HEK293 (cell line): ENCODE data around the gene MSL2.

Source experiments
- CTCF ChIA-PET: fragments of 350-600 bp; formaldehyde crosslinking; extraction: SDS; loops from one replicate; lab custom pipeline; 2021; ENCODE audit warnings: antibody characterized with exemption; lab: Yijun Ruan, JAX
- POLR2A ChIA-PET: fragments of 300-600 bp; formaldehyde crosslinking; extraction: SDS; loops from one replicate; lab custom pipeline; 2020; ENCODE audit warnings: antibody characterized with exemption, inconsistent platforms; lab: Yijun Ruan, JAX
- H3K27ac ChIP-seq: fragments of 200-500 bp; sonication (Bioruptor generic); 2 replicates; pipeline ENCODE4 v1.5.1; 2014; ENCODE audit warnings: low read depth, low read length, control low read depth, inconsistent platforms; ENCODE audit errors: extremely low read depth
- H3K36me3 ChIP-seq, 2 experiments: fragments of 200-500 bp in 1 of 2; sonication (Bioruptor generic) in 1 of 2; 1 replicate in 1 of 2; 2 replicates in 1 of 2; pipeline ENCODE4 v1.5.1; 2014 to 2017; ENCODE audit warnings: inconsistent platforms in 2 of 2, low read length in 2 of 2; ENCODE audit not compliant: control insufficient read depth in 2 of 2, insufficient read depth in 1 of 2
- H3K4me1 ChIP-seq: fragments of 200-500 bp; sonication (Bioruptor generic); 2 replicates; pipeline ENCODE4 v1.5.1; 2014; ENCODE audit warnings: mild to moderate bottlenecking, low read length, inconsistent platforms; ENCODE audit not compliant: control insufficient read depth, insufficient read depth
- H3K4me3 ChIP-seq: 2 replicates; pipeline ENCODE4 v1.5.1; 2011; ENCODE audit warnings: low read depth, mild to moderate bottlenecking, control low read depth, low read length, moderate library complexity
- H3K9me3 ChIP-seq: fragments of 200-500 bp; sonication (Bioruptor generic); 2 replicates; pipeline ENCODE4 v1.5.1; 2014; ENCODE audit warnings: low read depth, low read length, inconsistent platforms; ENCODE audit not compliant: control insufficient read depth, insufficient read depth
- KLF8 ChIP-seq: fragments of 450-650 bp; formaldehyde crosslinking; IDR thresholded peaks from 2 replicates; pipeline ENCODE4 v1.5.1; 2016; ENCODE audit warnings: missing biosample characterization, missing genetic modification characterization
- KLF9 ChIP-seq: fragments of 450-650 bp; formaldehyde crosslinking; IDR thresholded peaks from 2 replicates; pipeline ENCODE4 v1.5.1; 2016; ENCODE audit warnings: missing biosample characterization, missing genetic modification characterization, low read depth
- OSR2 ChIP-seq: fragments of 450-650 bp; formaldehyde crosslinking; IDR thresholded peaks from 2 replicates; pipeline ENCODE4 v1.5.1; 2016; ENCODE audit warnings: missing biosample characterization, missing genetic modification characterization
- OVOL3 ChIP-seq: fragments of 450-650 bp; formaldehyde crosslinking; IDR thresholded peaks from 2 replicates; pipeline ENCODE4 v1.5.1; 2016; ENCODE audit warnings: missing biosample characterization, missing genetic modification characterization
- PRDM1 ChIP-seq: fragments of 450-650 bp; formaldehyde crosslinking; IDR thresholded peaks from 2 replicates; pipeline ENCODE4; 2016; ENCODE audit warnings: missing biosample characterization, missing genetic modification characterization
- YY2 ChIP-seq: fragments of 450-650 bp; formaldehyde crosslinking; IDR thresholded peaks from 2 replicates; pipeline ENCODE4 v1.5.1; 2016; ENCODE audit warnings: missing biosample characterization, missing genetic modification characterization
- ZBTB1 ChIP-seq: fragments of 450-650 bp; formaldehyde crosslinking; IDR thresholded peaks from 2 replicates; pipeline ENCODE4 v1.5.1; 2016; ENCODE audit warnings: missing biosample characterization, missing genetic modification characterization
- ZIC2 ChIP-seq: fragments of 450-650 bp; formaldehyde crosslinking; IDR thresholded peaks from 2 replicates; pipeline ENCODE4 v1.5.1; 2016; ENCODE audit warnings: missing biosample characterization, missing genetic modification characterization
- ZNF132 ChIP-seq: fragments of 450-650 bp; formaldehyde crosslinking; IDR thresholded peaks from 2 replicates; pipeline ENCODE4 v1.5.1; 2017; ENCODE audit warnings: missing biosample characterization, missing genetic modification characterization, borderline replicate concordance
- ZNF211 ChIP-seq: fragments of 450-650 bp; formaldehyde crosslinking; IDR thresholded peaks from 2 replicates; pipeline ENCODE4 v1.5.1; 2016; ENCODE audit warnings: low read depth, missing biosample characterization, missing genetic modification characterization
- ZNF514 ChIP-seq: fragments of 450-650 bp; formaldehyde crosslinking; IDR thresholded peaks from 2 replicates; pipeline ENCODE4 v1.5.1; 2016; ENCODE audit warnings: missing biosample characterization, missing genetic modification characterization
- ZNF521 ChIP-seq: fragments of 450-650 bp; formaldehyde crosslinking; IDR thresholded peaks from 2 replicates; pipeline ENCODE4 v1.5.1; 2017; ENCODE audit warnings: missing biosample characterization, mild to moderate bottlenecking, missing genetic modification characterization
- ZNF544 ChIP-seq: fragments of 450-650 bp; formaldehyde crosslinking; IDR thresholded peaks from 2 replicates; pipeline ENCODE4 v1.5.0; 2017; ENCODE audit warnings: missing biosample characterization, missing genetic modification characterization
- ZNF571 ChIP-seq: fragments of 450-650 bp; formaldehyde crosslinking; IDR thresholded peaks from 2 replicates; pipeline ENCODE4 v1.5.0; 2017; ENCODE audit warnings: missing biosample characterization, missing genetic modification characterization
- ZNF596 ChIP-seq: fragments of 450-650 bp; IDR thresholded peaks from 2 replicates; pipeline ENCODE4 v1.5.0; 2018; ENCODE audit warnings: missing biosample characterization, mild to moderate bottlenecking, missing genetic modification characterization, moderate library complexity
- ZNF623 ChIP-seq: fragments of 450-650 bp; formaldehyde crosslinking; IDR thresholded peaks from 2 replicates; pipeline ENCODE4 v1.5.1; 2016; ENCODE audit warnings: missing biosample characterization, missing genetic modification characterization
- TF ChIP-seq, protein P1 (sequence below): fragments of 450-650 bp; formaldehyde crosslinking; IDR thresholded peaks from 2 replicates; pipeline ENCODE4 v1.5.1; 2016; ENCODE audit warnings: missing biosample characterization, missing genetic modification characterization, borderline replicate concordance
- TF ChIP-seq, protein P2 (sequence below): fragments of 450-650 bp; formaldehyde crosslinking; IDR thresholded peaks from 2 replicates; pipeline ENCODE4 v1.5.1; 2016; ENCODE audit warnings: missing biosample characterization, missing genetic modification characterization

The MSL2 gene

DNA sequence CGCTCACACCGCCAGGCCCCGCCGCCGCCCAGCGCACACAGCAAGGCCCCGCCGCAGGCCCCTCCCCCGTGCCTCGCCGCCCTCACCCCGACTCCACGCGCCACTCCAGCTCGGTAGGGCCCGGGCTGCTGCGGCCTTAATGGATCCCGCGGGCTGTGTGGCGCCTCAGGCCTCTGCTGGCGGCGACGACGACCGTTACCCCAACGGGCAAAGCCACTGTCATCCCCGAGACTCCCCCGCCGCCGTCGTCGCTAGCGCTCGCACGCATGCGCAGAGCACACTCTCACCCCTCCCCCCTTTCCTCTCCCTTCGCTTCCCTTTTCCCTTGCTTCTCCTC, at the start of gene MSL2 (continued):
- TF ChIP-seq OVOL3 (tag by site-specific recombination) = peak; percentile 68; the same call in 1 of the 2 replicates
- peak; percentile 27; the same call in 1 of the 2 replicates for TF ChIP-seq KLF9 (tag by site-specific recombination)
- peak; percentile 3; the same call in 1 of the 2 replicates for TF ChIP-seq KLF8 (tag by site-specific recombination)
- TF ChIP-seq ZNF571 (tag by site-specific recombination) = no peak
- TF ChIP-seq, protein P1, sequence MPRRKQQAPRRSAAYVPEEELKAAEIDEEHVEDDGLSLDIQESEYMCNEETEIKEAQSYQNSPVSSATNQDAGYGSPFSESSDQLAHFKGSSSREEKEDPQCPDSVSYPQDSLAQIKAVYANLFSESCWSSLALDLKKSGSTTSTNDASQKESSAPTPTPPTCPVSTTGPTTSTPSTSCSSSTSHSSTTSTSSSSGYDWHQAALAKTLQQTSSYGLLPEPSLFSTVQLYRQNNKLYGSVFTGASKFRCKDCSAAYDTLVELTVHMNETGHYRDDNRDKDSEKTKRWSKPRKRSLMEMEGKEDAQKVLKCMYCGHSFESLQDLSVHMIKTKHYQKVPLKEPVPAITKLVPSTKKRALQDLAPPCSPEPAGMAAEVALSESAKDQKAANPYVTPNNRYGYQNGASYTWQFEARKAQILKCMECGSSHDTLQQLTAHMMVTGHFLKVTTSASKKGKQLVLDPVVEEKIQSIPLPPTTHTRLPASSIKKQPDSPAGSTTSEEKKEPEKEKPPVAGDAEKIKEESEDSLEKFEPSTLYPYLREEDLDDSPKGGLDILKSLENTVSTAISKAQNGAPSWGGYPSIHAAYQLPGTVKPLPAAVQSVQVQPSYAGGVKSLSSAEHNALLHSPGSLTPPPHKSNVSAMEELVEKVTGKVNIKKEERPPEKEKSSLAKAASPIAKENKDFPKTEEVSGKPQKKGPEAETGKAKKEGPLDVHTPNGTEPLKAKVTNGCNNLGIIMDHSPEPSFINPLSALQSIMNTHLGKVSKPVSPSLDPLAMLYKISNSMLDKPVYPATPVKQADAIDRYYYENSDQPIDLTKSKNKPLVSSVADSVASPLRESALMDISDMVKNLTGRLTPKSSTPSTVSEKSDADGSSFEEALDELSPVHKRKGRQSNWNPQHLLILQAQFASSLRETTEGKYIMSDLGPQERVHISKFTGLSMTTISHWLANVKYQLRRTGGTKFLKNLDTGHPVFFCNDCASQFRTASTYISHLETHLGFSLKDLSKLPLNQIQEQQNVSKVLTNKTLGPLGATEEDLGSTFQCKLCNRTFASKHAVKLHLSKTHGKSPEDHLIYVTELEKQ = no peak
- TF ChIP-seq ZNF132 (tag by site-specific recombination) = no peak
- no peak for TF ChIP-seq YY2 (tag by site-specific recombination)
- TF ChIP-seq, all 188 proteins: peak for 17

DNA sequence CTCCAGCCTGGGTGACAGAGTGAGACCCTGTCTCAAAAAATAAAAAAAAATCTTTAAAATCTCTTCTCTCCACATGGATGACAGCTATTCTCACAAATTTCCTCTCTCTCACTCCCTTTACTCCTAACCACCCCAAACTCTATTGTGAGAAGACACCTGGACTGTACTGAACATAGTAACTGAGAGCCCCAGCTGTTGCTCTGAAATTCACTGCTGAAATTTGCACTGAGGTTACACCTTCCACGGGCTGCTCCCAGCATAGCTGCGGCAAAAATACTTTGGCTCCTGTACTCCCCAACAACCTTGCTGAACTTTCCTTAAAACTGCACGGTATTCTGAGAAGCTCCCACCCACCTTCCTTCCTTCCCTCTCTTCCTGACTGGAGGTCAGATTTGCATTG, 49.6 kb upstream of the MSL2 start:
- Histone ChIP-seq H3K4me1 (no peaks in the 10 kb centered on the region), H3K9me3 (no peaks in the 10 kb centered on the region), H3K27ac (no peak overlapping the region), H3K36me3 (no peaks in the 10 kb centered on the region), H3K4me3 (no peak overlapping the region)
- CTCF ChIA-PET = no interaction called here
- TF ChIP-seq OSR2 (tag by site-specific recombination) (no peak), ZNF544 (tag by site-specific recombination) (no peak), ZIC2 (tag by site-specific recombination) (no peak), ZNF514 (no peak), ZNF521 (no peak), KLF8 (tag by site-specific recombination) (no peak), ZBTB1 (tag by site-specific recombination) (no peak), ZNF596 (tag by site-specific recombination) (no peak), ZNF623 (tag by site-specific recombination) (no peak), ZNF211 (no peak)
- POLR2A ChIA-PET = interaction anchor here (0.8 kb wide), 1 partner anchor 49 kb away, joined by 7 read pairs; the partner anchor contains the start of gene MSL2

DNA sequence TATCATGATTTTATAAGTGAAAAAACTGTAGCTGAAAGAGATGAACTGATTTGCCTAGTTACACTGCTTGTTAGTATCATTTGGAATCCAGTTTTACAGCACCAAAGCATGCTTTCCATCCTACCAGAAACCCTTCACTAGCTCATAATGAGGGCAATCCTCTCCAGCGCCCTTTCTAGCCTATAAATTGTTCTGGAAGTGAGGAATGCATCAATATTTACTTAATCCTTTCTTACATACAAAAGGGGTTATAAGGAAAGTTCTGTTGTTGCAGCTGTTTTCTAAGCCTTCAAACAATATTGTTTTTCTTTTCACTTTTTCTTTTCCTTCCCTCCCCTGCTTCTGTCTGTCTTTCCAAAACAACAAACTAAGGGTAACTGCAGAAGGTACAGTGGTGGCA, 43.0 kb upstream of the MSL2 start:
- H3K4me3 ChIP-seq = no peak overlapping the region
- POLR2A ChIA-PET = no interaction called here
- TF ChIP-seq PRDM1 (tag by site-specific recombination) = 0 out of 2 replicates have a peak, but pooled peaks have one; percentile 13
- TF ChIP-seq, protein P2, sequence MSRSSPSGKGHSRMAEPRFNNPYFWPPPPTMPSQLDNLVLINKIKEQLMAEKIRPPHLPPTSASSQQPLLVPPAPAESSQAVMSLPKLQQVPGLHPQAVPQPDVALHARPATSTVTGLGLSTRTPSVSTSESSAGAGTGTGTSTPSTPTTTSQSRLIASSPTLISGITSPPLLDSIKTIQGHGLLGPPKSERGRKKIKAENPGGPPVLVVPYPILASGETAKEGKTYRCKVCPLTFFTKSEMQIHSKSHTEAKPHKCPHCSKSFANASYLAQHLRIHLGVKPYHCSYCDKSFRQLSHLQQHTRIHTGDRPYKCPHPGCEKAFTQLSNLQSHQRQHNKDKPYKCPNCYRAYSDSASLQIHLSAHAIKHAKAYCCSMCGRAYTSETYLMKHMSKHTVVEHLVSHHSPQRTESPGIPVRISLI (tag by site-specific recombination) = no peak
- H3K27ac ChIP-seq = no peak overlapping the region
- no peaks in the 10 kb centered on the region for H3K9me3 ChIP-seq
- no peaks in the 10 kb centered on the region for H3K36me3 ChIP-seq
- CTCF ChIA-PET = no interaction called here
- no peaks in the 10 kb centered on the region for H3K4me1 ChIP-seq
